Fibroblast of mammary gland (primary cell): Measurements from ENCODE around the gene SSU72.

Experiments used
- DNase-seq: peaks from one replicate; pipeline ENCODE4 v3.0.0-alpha.2; 2010; ENCODE audit warnings: low read depth
- H3K4me3 ChIP-seq: 2 replicates; pipeline ENCODE4 v1.5.1; 2011; ENCODE audit warnings: low read depth, mild to moderate bottlenecking, low read length, moderate library complexity; ENCODE audit not compliant: control insufficient read depth
- CTCF ChIP-seq: conservative IDR thresholded peaks from 2 replicates; pipeline ENCODE4 v1.5.1; 2011; ENCODE audit warnings: low read depth, low read length, inconsistent platforms; ENCODE audit not compliant: control insufficient read depth, insufficient read depth

The SSU72 gene

GRCh38 chr1:1553821-1554494, 20.7 kb downstream of the SSU72 start:
- no peak for TF ChIP-seq CTCF
- DNase-seq: no peak
- no peak overlapping the region for H3K4me3 ChIP-seq

- H3K4me3 ChIP-seq: no peak overlapping the region
- no peak for DNase-seq
- no peak for TF ChIP-seq CTCF
Measured at GRCh38 chr1:1552263-1552639, 22.4 kb downstream of the SSU72 start.

DNA sequence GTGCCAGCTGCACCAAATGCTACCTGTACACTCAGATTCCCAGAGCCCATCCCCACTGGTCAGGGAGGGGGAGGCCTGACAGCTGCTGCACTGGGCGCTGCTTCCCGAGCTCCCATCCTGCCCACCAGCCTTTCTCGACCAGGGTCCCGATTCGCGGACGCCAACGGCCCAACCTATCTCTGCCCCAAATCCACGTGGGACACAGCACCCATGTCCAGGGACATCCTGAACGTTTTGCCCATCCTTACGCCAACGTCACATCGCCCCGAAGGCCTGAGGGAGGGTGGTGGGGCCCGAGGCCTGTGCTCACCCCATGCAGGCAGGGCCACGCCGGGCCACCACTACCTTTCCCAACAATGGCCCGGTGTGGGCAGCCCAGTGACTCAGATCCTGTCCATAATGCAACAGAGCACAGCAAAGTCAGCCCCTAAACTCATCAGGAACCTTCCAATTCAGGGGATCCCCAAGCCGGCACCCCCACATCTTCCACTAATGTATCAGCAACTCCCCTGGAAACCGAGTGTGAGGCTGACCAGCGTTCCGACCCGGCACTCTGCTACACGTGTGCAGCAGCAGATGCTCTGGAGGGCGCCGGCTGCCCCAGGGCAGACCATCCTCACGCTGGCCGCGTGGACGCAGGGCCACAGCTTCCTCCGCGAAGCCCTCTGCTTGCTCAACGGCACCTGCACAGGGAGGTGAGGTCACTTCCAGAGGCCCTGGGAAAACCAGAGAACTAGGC, 23.0 kb downstream of the SSU72 start:
- H3K4me3 ChIP-seq: no peak overlapping the region
- no peak for TF ChIP-seq CTCF
- DNase-seq: no peak

GRCh38 chr1:1550591-1551432, 23.9 kb downstream of the SSU72 start:
- DNase-seq: peak; percentile 80
- TF ChIP-seq CTCF: peak; percentile 61
- H3K4me3 ChIP-seq: no peak overlapping the region

DNA sequence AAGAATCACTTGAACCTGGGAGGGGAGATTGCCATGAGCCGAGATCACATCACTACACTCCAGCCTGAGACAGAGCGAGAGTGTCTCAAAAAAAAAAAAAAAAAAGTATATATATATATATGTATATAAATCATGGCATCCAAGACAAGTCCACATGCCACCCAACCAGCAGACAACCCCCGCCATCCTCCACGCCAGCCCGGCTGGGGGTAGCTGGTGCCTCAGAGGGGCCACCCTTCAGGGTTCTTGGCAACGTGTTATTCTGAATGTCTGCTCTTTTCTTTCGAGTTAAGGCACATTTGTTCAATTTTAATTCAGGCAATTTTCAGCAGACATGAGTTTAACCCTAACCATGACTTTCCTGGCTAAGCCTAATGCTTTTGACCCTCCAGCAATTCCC, 24.6 kb downstream of the SSU72 start:
- no peak overlapping the region for H3K4me3 ChIP-seq
- TF ChIP-seq CTCF: no peak
- DNase-seq: no peak

DNA sequence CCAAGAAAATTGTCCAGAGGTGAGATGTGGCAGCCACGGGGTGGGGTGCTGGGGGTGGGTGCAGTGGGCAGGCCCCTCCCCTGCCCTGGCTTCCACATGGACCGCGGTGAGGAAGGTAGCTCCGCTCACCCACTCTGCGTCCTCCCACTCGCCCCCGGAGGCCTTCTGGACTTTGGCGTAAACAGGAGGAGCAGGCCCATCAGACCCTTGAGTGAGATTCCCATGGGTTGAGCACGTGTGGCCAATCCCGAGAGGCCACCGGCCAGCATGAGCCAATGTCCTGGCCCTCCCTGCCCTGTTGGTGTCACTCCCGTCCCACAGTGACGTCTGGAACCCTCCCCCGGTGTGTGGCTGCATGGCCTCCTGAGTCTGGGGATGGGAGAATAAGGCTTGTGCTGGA, 26.1 kb downstream of the SSU72 start:
- DNase-seq: no peak
- TF ChIP-seq CTCF: no peak
- no peak overlapping the region for H3K4me3 ChIP-seq
